CD4-positive, alpha-beta T cell treated with Interferon gamma for 1 hour (primary cell): Measurements from ENCODE around the gene PAX3.

Source experiments
- DNase-seq: peaks from one replicate; pipeline ENCODE4 v3.0.0-alpha.2; 2020

The PAX3 gene

GRCh38 chr2:222264791-222265320 is 33.9 kb downstream of the PAX3 start:
- DNase-seq, result no peak

- no peak for DNase-seq
Measured at GRCh38 chr2:222261504-222261903, 37.3 kb downstream of the PAX3 start.

GRCh38 chr2:222257645-222258044 is 41.2 kb downstream of the PAX3 start:
- no peak for DNase-seq

- DNase-seq, result no peak
Measured at GRCh38 chr2:222256250-222256649, 42.5 kb downstream of the PAX3 start.

- DNase-seq, result no peak
Measured at GRCh38 chr2:222255090-222255489, 43.7 kb downstream of the PAX3 start.

- DNase-seq, result no peak
Measured at GRCh38 chr2:222250313-222250712, 48.5 kb downstream of the PAX3 start.

GRCh38 chr2:222249444-222249843 is 49.4 kb downstream of the PAX3 start:
- DNase-seq, result no peak

GRCh38 chr2:222248818-222249217 is 50.0 kb downstream of the PAX3 start:
- DNase-seq, result no peak

GRCh38 chr2:222248256-222248655 is 50.5 kb downstream of the PAX3 start:
- no peak for DNase-seq

GRCh38 chr2:222242532-222242931 is 56.3 kb downstream of the PAX3 start:
- no peak for DNase-seq

GRCh38 chr2:222241128-222241870 is 57.5 kb downstream of the PAX3 start:
- no peak for DNase-seq

GRCh38 chr2:222240676-222241049 is 58.1 kb downstream of the PAX3 start:
- no peak for DNase-seq

- DNase-seq, result no peak
Measured at GRCh38 chr2:222239945-222240675, 58.7 kb downstream of the PAX3 start.

GRCh38 chr2:222239091-222239490 is 59.7 kb downstream of the PAX3 start:
- no peak for DNase-seq

GRCh38 chr2:222238072-222238471 is 60.7 kb downstream of the PAX3 start:
- DNase-seq, result no peak

GRCh38 chr2:222232839-222233238 is 66.0 kb downstream of the PAX3 start:
- DNase-seq, result no peak

GRCh38 chr2:222232372-222232771 is 66.4 kb downstream of the PAX3 start:
- DNase-seq, result no peak

- DNase-seq, result no peak
Measured at GRCh38 chr2:222228054-222228453, 70.7 kb downstream of the PAX3 start.

- DNase-seq, result no peak
Measured at GRCh38 chr2:222218786-222219185, 80.0 kb downstream of the PAX3 start.

- DNase-seq, result no peak
Measured at GRCh38 chr2:222217712-222218111, 81.1 kb downstream of the PAX3 start.

- DNase-seq, result no peak
Measured at GRCh38 chr2:222214885-222215284, 83.9 kb downstream of the PAX3 start.

- no peak for DNase-seq
Measured at GRCh38 chr2:222213049-222213448, 85.7 kb downstream of the PAX3 start.

GRCh38 chr2:222212571-222212970 is 86.2 kb downstream of the PAX3 start:
- no peak for DNase-seq

- no peak for DNase-seq
Measured at GRCh38 chr2:222208010-222208690, 90.6 kb downstream of the PAX3 start.
